ENCODE results near the gene UNC13C. TPM values are rescaled to one million over a fixed set of nuclear protein-coding genes. Genes with fewer than 3 reads are reported as not detected.

UNC13C gene
- polyA plus RNA-seq, 1 of the 3 experiments (the other 2 are of a cell fraction), result not detected

DNA sequence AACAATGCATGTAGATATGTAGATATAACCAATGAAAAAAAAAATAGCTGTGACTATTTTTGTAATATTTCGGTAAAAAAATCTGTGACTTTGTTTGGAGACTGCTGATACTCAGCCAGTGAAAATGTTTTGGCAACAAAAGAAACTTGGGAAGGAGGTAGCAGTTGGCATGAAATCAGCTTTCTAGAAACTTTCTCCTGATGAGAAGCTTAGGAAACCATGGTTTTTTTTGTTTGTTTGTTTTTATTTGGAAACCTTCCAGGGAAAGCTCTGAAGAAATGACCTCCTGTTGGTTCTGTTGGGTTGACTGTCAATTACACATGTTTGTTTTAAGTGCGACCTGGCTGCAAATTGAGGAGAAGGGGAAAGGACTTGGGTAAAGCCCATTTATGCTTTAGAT lies 445.9 kb downstream of the UNC13C start:
- CTCF ChIA-PET, result no interaction called here
- POLR2A ChIA-PET, result interaction anchor here (0.7 kb wide), 1 partner anchor 435 kb away, joined by 3 read pairs; no protein-coding TSS in a partner anchor
- WGBS (ENCODE audit: low lambda C conversion rate), result 0% methylated on average over 2 of the region's 2 CpGs

DNA sequence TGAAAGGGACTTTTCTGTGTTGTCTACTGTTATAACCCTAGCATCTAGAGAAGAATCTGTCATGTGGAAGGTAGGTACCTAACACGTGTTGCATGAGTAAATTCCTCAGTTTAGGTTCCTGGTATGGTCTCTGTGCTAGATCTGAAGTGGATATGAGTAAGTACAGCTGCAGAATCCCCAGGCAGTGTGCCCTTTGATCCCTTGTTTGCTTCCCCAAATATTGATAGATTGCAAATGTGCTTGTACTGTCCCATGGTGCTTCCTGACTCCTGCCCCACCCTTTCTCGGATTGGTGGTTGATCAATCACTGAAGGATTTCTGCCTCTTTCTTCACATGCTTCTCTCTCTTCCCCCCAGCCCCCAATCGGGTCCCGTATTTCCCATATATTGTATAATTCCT lies 450.4 kb downstream of the UNC13C start:
- ChIA-PET CTCF (no interaction called here), POLR2A (no interaction called here)
- WGBS (ENCODE audit: low lambda C conversion rate), result 4% methylated on average over 4 of the region's 4 CpGs
- Histone ChIP-seq H4K20me1 (ENCODE audit: insufficient read depth) (no peaks in the 10 kb centered on the region), H3K36me3 (replicated peaks in 1 of 2; ENCODE audit: control insufficient read depth in 1 of 2, insufficient read depth in 2 of 2, low read length in 1 of 2) (no peaks in the 10 kb centered on the region), H3K27ac (ENCODE audit: low read depth in 2 of 2, low read length in 1 of 2) (no peak overlapping the region), H3F3A (replicated peaks; ENCODE audit: insufficient read depth) (no peaks in the 10 kb centered on the region), H3K27me3 (ENCODE audit: insufficient read depth) (no peaks in the 10 kb centered on the region), H3K4me2 (no peak overlapping the region), H3K9me2 (no peaks in the 10 kb centered on the region), H2AFZ (ENCODE audit: low read depth) (no peak overlapping the region), H3K79me2 (ENCODE audit: insufficient read depth) (no peaks in the 10 kb centered on the region), H3K4me3 (ENCODE audit: low read depth in 2 of 2, low read length in 1 of 2) (no peak overlapping the region), H3K4me1 (ENCODE audit: control insufficient read depth in 1 of 2, insufficient read depth in 2 of 2, low read depth in 1 of 2, low read length in 1 of 2) (no peaks in the 10 kb centered on the region), H3K9ac (no peak overlapping the region), H3K9me3 (no peaks in the 10 kb centered on the region)
- DNase-seq, result no peak
- TF ChIP-seq SIN3A (IDR thresholded peaks at IDR 0.05; ENCODE audit: borderline replicate concordance, low read depth, low read length) (no peak), NRF1 (IDR thresholded peaks at IDR 0.05; ENCODE audit: low read depth, low read length) (no peak), FOSL2 (IDR thresholded peaks at IDR 0.05; ENCODE audit: borderline replicate concordance, low read depth) (no peak), GABPA (IDR thresholded peaks at IDR 0.05; ENCODE audit: low read depth) (no peak), FOXM1 (IDR thresholded peaks at IDR 0.05; ENCODE audit: low read depth) (no peak), GATA2 (CRISPR knock-in tag; IDR thresholded peaks at IDR 0.05) (no peak)
- TF ChIP-seq, protein P1, sequence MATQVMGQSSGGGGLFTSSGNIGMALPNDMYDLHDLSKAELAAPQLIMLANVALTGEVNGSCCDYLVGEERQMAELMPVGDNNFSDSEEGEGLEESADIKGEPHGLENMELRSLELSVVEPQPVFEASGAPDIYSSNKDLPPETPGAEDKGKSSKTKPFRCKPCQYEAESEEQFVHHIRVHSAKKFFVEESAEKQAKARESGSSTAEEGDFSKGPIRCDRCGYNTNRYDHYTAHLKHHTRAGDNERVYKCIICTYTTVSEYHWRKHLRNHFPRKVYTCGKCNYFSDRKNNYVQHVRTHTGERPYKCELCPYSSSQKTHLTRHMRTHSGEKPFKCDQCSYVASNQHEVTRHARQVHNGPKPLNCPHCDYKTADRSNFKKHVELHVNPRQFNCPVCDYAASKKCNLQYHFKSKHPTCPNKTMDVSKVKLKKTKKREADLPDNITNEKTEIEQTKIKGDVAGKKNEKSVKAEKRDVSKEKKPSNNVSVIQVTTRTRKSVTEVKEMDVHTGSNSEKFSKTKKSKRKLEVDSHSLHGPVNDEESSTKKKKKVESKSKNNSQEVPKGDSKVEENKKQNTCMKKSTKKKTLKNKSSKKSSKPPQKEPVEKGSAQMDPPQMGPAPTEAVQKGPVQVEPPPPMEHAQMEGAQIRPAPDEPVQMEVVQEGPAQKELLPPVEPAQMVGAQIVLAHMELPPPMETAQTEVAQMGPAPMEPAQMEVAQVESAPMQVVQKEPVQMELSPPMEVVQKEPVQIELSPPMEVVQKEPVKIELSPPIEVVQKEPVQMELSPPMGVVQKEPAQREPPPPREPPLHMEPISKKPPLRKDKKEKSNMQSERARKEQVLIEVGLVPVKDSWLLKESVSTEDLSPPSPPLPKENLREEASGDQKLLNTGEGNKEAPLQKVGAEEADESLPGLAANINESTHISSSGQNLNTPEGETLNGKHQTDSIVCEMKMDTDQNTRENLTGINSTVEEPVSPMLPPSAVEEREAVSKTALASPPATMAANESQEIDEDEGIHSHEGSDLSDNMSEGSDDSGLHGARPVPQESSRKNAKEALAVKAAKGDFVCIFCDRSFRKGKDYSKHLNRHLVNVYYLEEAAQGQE (IDR thresholded peaks at IDR 0.05; ENCODE audit: low read depth, low read length), result no peak
- TF ChIP-seq, protein P2, sequence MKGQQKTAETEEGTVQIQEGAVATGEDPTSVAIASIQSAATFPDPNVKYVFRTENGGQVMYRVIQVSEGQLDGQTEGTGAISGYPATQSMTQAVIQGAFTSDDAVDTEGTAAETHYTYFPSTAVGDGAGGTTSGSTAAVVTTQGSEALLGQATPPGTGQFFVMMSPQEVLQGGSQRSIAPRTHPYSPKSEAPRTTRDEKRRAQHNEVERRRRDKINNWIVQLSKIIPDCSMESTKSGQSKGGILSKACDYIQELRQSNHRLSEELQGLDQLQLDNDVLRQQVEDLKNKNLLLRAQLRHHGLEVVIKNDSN (IDR thresholded peaks at IDR 0.05; ENCODE audit: borderline replicate concordance, low read depth), result no peak
- TF ChIP-seq, protein P3, sequence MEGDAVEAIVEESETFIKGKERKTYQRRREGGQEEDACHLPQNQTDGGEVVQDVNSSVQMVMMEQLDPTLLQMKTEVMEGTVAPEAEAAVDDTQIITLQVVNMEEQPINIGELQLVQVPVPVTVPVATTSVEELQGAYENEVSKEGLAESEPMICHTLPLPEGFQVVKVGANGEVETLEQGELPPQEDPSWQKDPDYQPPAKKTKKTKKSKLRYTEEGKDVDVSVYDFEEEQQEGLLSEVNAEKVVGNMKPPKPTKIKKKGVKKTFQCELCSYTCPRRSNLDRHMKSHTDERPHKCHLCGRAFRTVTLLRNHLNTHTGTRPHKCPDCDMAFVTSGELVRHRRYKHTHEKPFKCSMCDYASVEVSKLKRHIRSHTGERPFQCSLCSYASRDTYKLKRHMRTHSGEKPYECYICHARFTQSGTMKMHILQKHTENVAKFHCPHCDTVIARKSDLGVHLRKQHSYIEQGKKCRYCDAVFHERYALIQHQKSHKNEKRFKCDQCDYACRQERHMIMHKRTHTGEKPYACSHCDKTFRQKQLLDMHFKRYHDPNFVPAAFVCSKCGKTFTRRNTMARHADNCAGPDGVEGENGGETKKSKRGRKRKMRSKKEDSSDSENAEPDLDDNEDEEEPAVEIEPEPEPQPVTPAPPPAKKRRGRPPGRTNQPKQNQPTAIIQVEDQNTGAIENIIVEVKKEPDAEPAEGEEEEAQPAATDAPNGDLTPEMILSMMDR (IDR thresholded peaks at IDR 0.05), result no peak

More for the DNA sequence above, 445.9 kb downstream of the UNC13C start:
- H3K27ac ChIP-seq (ENCODE audit: low read depth in 2 of 2, low read length in 1 of 2), result no peak overlapping the region
- no peak overlapping the region for H3K4me3 ChIP-seq (ENCODE audit: low read depth in 2 of 2, low read length in 1 of 2)
- H3K9ac ChIP-seq, result no peak overlapping the region
- H3K36me3 ChIP-seq (replicated peaks in 1 of 2; ENCODE audit: control insufficient read depth in 1 of 2, insufficient read depth in 2 of 2, low read length in 1 of 2), result no peaks in the 10 kb centered on the region
- TF ChIP-seq, protein P4, sequence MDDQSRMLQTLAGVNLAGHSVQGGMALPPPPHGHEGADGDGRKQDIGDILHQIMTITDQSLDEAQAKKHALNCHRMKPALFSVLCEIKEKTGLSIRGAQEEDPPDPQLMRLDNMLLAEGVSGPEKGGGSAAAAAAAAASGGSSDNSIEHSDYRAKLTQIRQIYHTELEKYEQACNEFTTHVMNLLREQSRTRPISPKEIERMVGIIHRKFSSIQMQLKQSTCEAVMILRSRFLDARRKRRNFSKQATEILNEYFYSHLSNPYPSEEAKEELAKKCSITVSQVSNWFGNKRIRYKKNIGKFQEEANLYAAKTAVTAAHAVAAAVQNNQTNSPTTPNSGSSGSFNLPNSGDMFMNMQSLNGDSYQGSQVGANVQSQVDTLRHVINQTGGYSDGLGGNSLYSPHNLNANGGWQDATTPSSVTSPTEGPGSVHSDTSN (IDR thresholded peaks at IDR 0.05), result no peak
- TF ChIP-seq, protein P5, sequence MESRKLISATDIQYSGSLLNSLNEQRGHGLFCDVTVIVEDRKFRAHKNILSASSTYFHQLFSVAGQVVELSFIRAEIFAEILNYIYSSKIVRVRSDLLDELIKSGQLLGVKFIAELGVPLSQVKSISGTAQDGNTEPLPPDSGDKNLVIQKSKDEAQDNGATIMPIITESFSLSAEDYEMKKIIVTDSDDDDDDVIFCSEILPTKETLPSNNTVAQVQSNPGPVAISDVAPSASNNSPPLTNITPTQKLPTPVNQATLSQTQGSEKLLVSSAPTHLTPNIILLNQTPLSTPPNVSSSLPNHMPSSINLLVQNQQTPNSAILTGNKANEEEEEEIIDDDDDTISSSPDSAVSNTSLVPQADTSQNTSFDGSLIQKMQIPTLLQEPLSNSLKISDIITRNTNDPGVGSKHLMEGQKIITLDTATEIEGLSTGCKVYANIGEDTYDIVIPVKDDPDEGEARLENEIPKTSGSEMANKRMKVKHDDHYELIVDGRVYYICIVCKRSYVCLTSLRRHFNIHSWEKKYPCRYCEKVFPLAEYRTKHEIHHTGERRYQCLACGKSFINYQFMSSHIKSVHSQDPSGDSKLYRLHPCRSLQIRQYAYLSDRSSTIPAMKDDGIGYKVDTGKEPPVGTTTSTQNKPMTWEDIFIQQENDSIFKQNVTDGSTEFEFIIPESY (IDR thresholded peaks at IDR 0.05; ENCODE audit: borderline replicate concordance, low read depth), result no peak
- TF ChIP-seq TAF1 (IDR thresholded peaks at IDR 0.05; ENCODE audit: borderline replicate concordance, low read depth, low read length), result no peak
- TF ChIP-seq, protein P6, sequence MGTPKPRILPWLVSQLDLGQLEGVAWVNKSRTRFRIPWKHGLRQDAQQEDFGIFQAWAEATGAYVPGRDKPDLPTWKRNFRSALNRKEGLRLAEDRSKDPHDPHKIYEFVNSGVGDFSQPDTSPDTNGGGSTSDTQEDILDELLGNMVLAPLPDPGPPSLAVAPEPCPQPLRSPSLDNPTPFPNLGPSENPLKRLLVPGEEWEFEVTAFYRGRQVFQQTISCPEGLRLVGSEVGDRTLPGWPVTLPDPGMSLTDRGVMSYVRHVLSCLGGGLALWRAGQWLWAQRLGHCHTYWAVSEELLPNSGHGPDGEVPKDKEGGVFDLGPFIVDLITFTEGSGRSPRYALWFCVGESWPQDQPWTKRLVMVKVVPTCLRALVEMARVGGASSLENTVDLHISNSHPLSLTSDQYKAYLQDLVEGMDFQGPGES (IDR thresholded peaks at IDR 0.05; ENCODE audit: low read depth, low read length), result no peak
- H4K20me1 ChIP-seq (ENCODE audit: insufficient read depth), result no peaks in the 10 kb centered on the region
- H3K4me1 ChIP-seq (ENCODE audit: control insufficient read depth in 1 of 2, insufficient read depth in 2 of 2, low read depth in 1 of 2, low read length in 1 of 2), result no peaks in the 10 kb centered on the region
- H3K4me2 ChIP-seq, result no peak overlapping the region
- H2AFZ ChIP-seq (ENCODE audit: low read depth), result no peak overlapping the region
- no peaks in the 10 kb centered on the region for H3K79me2 ChIP-seq (ENCODE audit: insufficient read depth)
- H3F3A ChIP-seq (replicated peaks; ENCODE audit: insufficient read depth), result no peaks in the 10 kb centered on the region
- H3K9me2 ChIP-seq, result no peaks in the 10 kb centered on the region
- no peaks in the 10 kb centered on the region for H3K9me3 ChIP-seq
- no peak for DNase-seq
- no peaks in the 10 kb centered on the region; the same call in 1 of the 2 replicates for H3K27me3 ChIP-seq (ENCODE audit: insufficient read depth)
